ENCODE results near the gene TNS4.

DNA sequence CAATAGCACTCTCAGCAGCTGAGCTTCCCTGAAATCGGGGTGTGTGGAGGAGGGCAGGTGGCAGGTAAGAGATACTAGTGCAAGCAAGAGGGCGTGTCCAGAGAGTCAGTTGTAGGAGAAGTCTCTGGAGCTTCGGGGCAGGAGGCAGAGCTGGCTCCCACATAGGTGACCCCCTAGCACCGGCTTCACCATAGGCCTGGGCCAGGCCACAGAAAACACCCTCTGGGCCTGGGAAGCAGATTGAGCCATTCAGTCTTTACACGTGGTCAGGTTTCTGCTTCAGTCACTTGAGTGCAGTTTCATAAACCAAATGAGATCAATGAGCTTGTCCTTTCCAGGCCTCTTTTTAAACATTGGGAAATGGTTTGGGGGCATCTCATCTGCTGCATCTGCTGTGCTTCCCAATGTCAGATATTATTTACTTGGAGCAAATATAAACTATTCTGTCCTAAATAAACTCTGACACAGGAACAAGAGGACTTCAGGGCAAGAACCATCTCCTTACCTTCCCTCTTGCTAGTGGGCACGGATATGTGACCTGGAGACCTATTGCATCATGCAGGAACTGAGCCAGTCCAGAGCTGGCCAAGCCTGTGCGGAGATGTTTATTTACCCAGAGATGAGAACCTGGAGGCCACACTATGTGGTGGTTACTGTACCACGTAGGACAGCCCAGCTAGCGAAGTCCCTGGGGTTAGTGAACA lies 47.7 kb upstream of the TNS4 start:
- TF ChIP-seq EZH2 (IDR thresholded peaks at IDR 0.05; ENCODE audit: insufficient read depth, poor library complexity, severe bottlenecking) (no peak), EZH2phosphoT487 (IDR thresholded peaks at IDR 0.05; ENCODE audit: insufficient read depth, low read depth) (no peak)

Measured in GM23248 (cell line).